ENCODE measurements around the gene PADI1.
A peak's percentile ranks its signal among the peaks of the same experiment; 100 is the strongest.
"Not testable (repeated sequence)": the region's sequence is repeated elsewhere in the genome, so short reads cannot be mapped to it uniquely, and the experiment has no call there.

The PADI1 gene

GRCh38 chr1:17217607-17218006 lies 12.7 kb downstream of the PADI1 start:
- no peak for DNase-seq (ENCODE audit: low read depth, low spot score)

GRCh38 chr1:17218939-17219338 lies 14.0 kb downstream of the PADI1 start:
- DNase-seq (ENCODE audit: low read depth, low spot score) = no peak

- DNase-seq (ENCODE audit: low read depth, low spot score) = no peak
Measured at GRCh38 chr1:17220287-17220686, 15.4 kb downstream of the PADI1 start.

- DNase-seq (ENCODE audit: low read depth, low spot score) = no peak
Measured at GRCh38 chr1:17222557-17222956, 17.6 kb downstream of the PADI1 start.

- no peak for DNase-seq (ENCODE audit: low read depth, low spot score)
Measured at GRCh38 chr1:17224434-17224833, 19.5 kb downstream of the PADI1 start.

- DNase-seq (ENCODE audit: low read depth, low spot score) = no peak
Measured at GRCh38 chr1:17225140-17225539, 20.2 kb downstream of the PADI1 start.

- DNase-seq (ENCODE audit: low read depth, low spot score) = no peak
Measured at GRCh38 chr1:17227358-17227915, 22.5 kb downstream of the PADI1 start.

GRCh38 chr1:17228619-17229018 lies 23.7 kb downstream of the PADI1 start:
- no peak for DNase-seq (ENCODE audit: low read depth, low spot score)

- no peak for DNase-seq (ENCODE audit: low read depth, low spot score)
Measured at GRCh38 chr1:17229379-17229778, 24.5 kb downstream of the PADI1 start.

- DNase-seq (ENCODE audit: low read depth, low spot score) = no peak
Measured at GRCh38 chr1:17230106-17230505, 25.2 kb downstream of the PADI1 start.

- DNase-seq (ENCODE audit: low read depth, low spot score) = no peak
Measured at GRCh38 chr1:17230671-17231310, 25.9 kb downstream of the PADI1 start.

GRCh38 chr1:17232759-17233661 lies 28.1 kb downstream of the PADI1 start:
- DNase-seq (ENCODE audit: low read depth, low spot score) = no peak

- DNase-seq (ENCODE audit: low read depth, low spot score) = no peak
Measured at GRCh38 chr1:17233675-17234320, 28.9 kb downstream of the PADI1 start.

- DNase-seq (ENCODE audit: low read depth, low spot score) = no peak
Measured at GRCh38 chr1:17234405-17234804, 29.5 kb downstream of the PADI1 start.

GRCh38 chr1:17235135-17235885 lies 30.4 kb downstream of the PADI1 start:
- DNase-seq (ENCODE audit: low read depth, low spot score) = no peak

- peak; percentile 93 for DNase-seq (ENCODE audit: low read depth, low spot score)
Measured at GRCh38 chr1:17236779-17237560, 32.0 kb downstream of the PADI1 start.

- no peak for DNase-seq (ENCODE audit: low read depth, low spot score)
Measured at GRCh38 chr1:17237561-17237903, 32.6 kb downstream of the PADI1 start.

GRCh38 chr1:17239420-17239819 lies 34.5 kb downstream of the PADI1 start:
- peak; percentile 88 for DNase-seq (ENCODE audit: low read depth, low spot score)

GRCh38 chr1:17241011-17241779 lies 36.3 kb downstream of the PADI1 start:
- DNase-seq (ENCODE audit: low read depth, low spot score) = not testable (repeated sequence)

GRCh38 chr1:17241780-17242074 lies 36.8 kb downstream of the PADI1 start:
- not testable (repeated sequence) for DNase-seq (ENCODE audit: low read depth, low spot score)
